GM23248 (cell line): ENCODE measurements around the gene CCDC121.

ENCODE experiments used
- EZH2 ChIP-seq: fragments of 200-600 bp; sonication (generic); IDR thresholded peaks from 2 replicates; pipeline ENCODE4 v1.6.1; 2018; ENCODE audit warnings: antibody characterized with exemption, mild to moderate bottlenecking; ENCODE audit not compliant: insufficient read depth, poor library complexity, severe bottlenecking
- EZH2phosphoT487 ChIP-seq: fragments of 200-600 bp; sonication (generic); IDR thresholded peaks from 2 replicates; pipeline ENCODE4 v1.6.1; 2018; ENCODE audit warnings: antibody characterized with exemption, moderate library complexity, mild to moderate bottlenecking, low read depth; ENCODE audit not compliant: insufficient read depth

- TF ChIP-seq EZH2phosphoT487 (no peak), EZH2 (no peak)
Measured at GRCh38 chr2:27583390-27583915, 45.4 kb downstream of the CCDC121 start.
